Ramos (cell line): ENCODE data around the gene VPS37B.

Source experiments
- in situ Hi-C: fragments of 300-500 bp; cut with MboI; formaldehyde crosslinking; loops from one replicate; pipeline ENCODE4 v1.14.3; 2022; ENCODE audit warnings: low sequenced_read_pairs; ENCODE audit not compliant: unreplicated experiment

The VPS37B gene

GRCh38 chr12:122830517-122831214 lies 65.3 kb downstream of the VPS37B start:
- in situ Hi-C loops: no loop called here

DNA sequence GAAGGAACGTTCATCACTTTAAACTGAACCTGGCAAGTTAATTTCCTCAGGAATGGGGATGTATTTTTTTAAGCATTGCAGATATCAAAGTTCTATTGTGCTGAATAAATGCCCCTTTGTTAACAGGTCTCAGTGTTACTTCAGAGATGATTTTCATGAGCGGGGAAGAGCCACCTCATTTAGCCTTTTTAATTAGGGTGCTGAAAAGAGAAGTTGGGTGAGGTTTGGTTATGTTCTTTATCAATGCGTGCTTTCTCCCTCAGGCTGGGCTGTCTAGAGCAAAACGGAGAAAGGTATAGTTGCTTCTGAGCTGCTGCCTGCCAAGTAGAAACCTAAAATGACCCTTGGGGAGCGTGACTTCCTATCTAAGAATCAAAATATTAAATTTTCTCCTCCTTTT lies 68.7 kb downstream of the VPS37B start:
- in situ Hi-C loops: no loop called here

- in situ Hi-C loops: no loop called here
These were observed 69.9 kb downstream of the VPS37B start for GRCh38 chr12:122825773-122826724.

- in situ Hi-C loops: no loop called here
These were observed 72.5 kb downstream of the VPS37B start for GRCh38 chr12:122823429-122823828.

- in situ Hi-C loops: no loop called here
These were observed 75.1 kb downstream of the VPS37B start for GRCh38 chr12:122820838-122821271.

DNA sequence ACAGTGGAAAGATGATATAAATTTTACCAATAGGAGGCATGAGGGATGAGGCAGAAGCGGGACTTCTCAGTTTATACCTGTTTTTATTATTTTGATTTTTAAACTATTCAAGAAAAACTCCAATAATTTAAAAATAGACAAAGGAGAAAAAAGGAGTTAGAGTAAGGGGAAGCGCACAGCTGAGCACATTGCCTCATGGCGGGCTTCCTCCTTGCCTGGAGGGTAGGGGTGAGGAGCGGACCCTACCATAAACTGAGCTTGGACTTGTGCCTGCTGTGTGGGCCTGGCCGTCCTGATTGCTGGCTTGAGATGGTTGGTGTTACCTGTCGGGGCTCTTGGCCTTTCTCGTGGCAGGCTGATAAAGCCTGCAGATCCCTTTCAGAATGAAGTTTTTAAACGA lies 75.8 kb downstream of the VPS37B start:
- in situ Hi-C loops: no loop called here

GRCh38 chr12:122819209-122819785 lies 76.6 kb downstream of the VPS37B start:
- in situ Hi-C loops: no loop called here
